GM23338 (cell line): Measurements from ENCODE around the gene IL1A. TPM values are rescaled to one million over a fixed set of nuclear protein-coding genes. Genes with fewer than 3 reads are reported as not detected.

Experiments used
- ATAC-seq: fragments of 200-7000 bp; cut with Tn5 transposase; 3 replicates; pipeline ENCODE4 v1.9.1; 2020
- DNase-seq: peaks from one replicate; pipeline ENCODE4 v3.0.0-alpha.2; 2015; ENCODE audit warnings: low spot score
- H2AFZ ChIP-seq: fragments of 200-600 bp; sonication (generic); 2 replicates; pipeline ENCODE4 v1.8.0; 2016; ENCODE audit warnings: antibody characterized with exemption, mild to moderate bottlenecking, moderate library complexity
- H3F3A ChIP-seq: fragments of 200-600 bp; sonication (generic); replicated peaks from 2 replicates; pipeline ENCODE4 v1.8.0; 2017; ENCODE audit warnings: antibody characterized with exemption, mixed run types, low read depth
- H3K27ac ChIP-seq: fragments of 200-600 bp; sonication (generic); 2 replicates; pipeline ENCODE4 v1.6.1; 2016; ENCODE audit warnings: low read depth
- H3K27me3 ChIP-seq: fragments of 200-600 bp; sonication (generic); 2 replicates; pipeline ENCODE4 v1.8.0; 2016; ENCODE audit warnings: mild to moderate bottlenecking, mixed run types, moderate library complexity; ENCODE audit not compliant: insufficient read depth
- H3K36me3 ChIP-seq: fragments of 200-600 bp; sonication (generic); 2 replicates; pipeline ENCODE4 v1.8.0; 2016; ENCODE audit warnings: mild to moderate bottlenecking; ENCODE audit not compliant: insufficient read depth
- H3K4me1 ChIP-seq: fragments of 200-600 bp; sonication (generic); 2 replicates; pipeline ENCODE4 v1.8.0; 2016; ENCODE audit warnings: mild to moderate bottlenecking, moderate library complexity; ENCODE audit not compliant: insufficient read depth
- H3K4me2 ChIP-seq: fragments of 200-600 bp; sonication (generic); 2 replicates; pipeline ENCODE4 v1.7.1; 2017; ENCODE audit warnings: mixed run types
- H3K4me3 ChIP-seq: fragments of 200-600 bp; sonication (generic); 2 replicates; pipeline ENCODE4 v1.6.1; 2016; ENCODE audit warnings: mixed run types
- H3K79me2 ChIP-seq: fragments of 200-600 bp; sonication (generic); replicated peaks from 2 replicates; pipeline ENCODE4 v1.8.0; 2017; ENCODE audit warnings: mild to moderate bottlenecking; ENCODE audit not compliant: insufficient read depth
- H3K9me2 ChIP-seq: fragments of 200-600 bp; sonication (generic); 2 replicates; pipeline ENCODE4 v1.8.0; 2017; ENCODE audit not compliant: insufficient read depth
- H4K20me1 ChIP-seq: fragments of 200-600 bp; sonication (generic); replicated peaks from 2 replicates; pipeline ENCODE4 v1.8.0; 2017; ENCODE audit warnings: mild to moderate bottlenecking; ENCODE audit not compliant: insufficient read depth
- H3K27ac Mint-ChIP-seq: 2 replicates; pipeline ENCODE4 v1.8.0; 2020; ENCODE audit warnings: inconsistent platforms, mild to moderate bottlenecking, moderate library complexity, mixed read lengths
- H3K27me3 Mint-ChIP-seq: 3 replicates; pipeline ENCODE4 v1.8.0; 2022; ENCODE audit warnings: low read depth, mild to moderate bottlenecking, moderate library complexity, mixed read lengths, inconsistent platforms; ENCODE audit not compliant: insufficient read depth, poor library complexity
- H3K36me3 Mint-ChIP-seq: 3 replicates; pipeline ENCODE4 v1.8.0; 2021; ENCODE audit warnings: low read depth, mild to moderate bottlenecking, inconsistent platforms, moderate library complexity, mixed read lengths
- H3K4me1 Mint-ChIP-seq: 3 replicates; pipeline ENCODE4 v1.8.0; 2020; ENCODE audit warnings: mild to moderate bottlenecking, inconsistent platforms, mixed read lengths
- H3K4me3 Mint-ChIP-seq: 3 replicates; pipeline ENCODE4 v1.8.0; 2021; ENCODE audit warnings: moderate library complexity, mild to moderate bottlenecking, inconsistent platforms, mixed read lengths
- H3K9me3 Mint-ChIP-seq: 3 replicates; pipeline ENCODE4 v1.8.0; 2020; ENCODE audit warnings: moderate library complexity, mild to moderate bottlenecking, inconsistent platforms, mixed read lengths
- CREB1 ChIP-seq: fragments of 250-450 bp; sonication (Bioruptor Pico); IDR thresholded peaks from 2 replicates; pipeline ENCODE4 v1.5.0; 2020; ENCODE audit warnings: low read depth, mild to moderate bottlenecking, moderate library complexity
- CTCF ChIP-seq, 2 experiments: fragments of 200-600 bp in 1 of 2; sonication (generic) in 1 of 2; conservative IDR thresholded peaks; 2 replicates each; pipeline versions ENCODE4 v1.5.1 to v1.6.1; 2016 to 2017; ENCODE audit warnings: antibody characterized with exemption in 2 of 2, low read depth in 2 of 2, mild to moderate bottlenecking in 2 of 2, moderate library complexity in 1 of 2
- EZH2 ChIP-seq: fragments of 200-600 bp; sonication (generic); IDR thresholded peaks from one replicate; pipeline ENCODE4 v1.8.0; 2017; ENCODE audit warnings: antibody characterized with exemption, mild to moderate bottlenecking, low read depth; ENCODE audit not compliant: unreplicated experiment
- EZH2phosphoT487 ChIP-seq: fragments of 200-600 bp; sonication (generic); IDR thresholded peaks from one replicate; pipeline ENCODE4 v1.8.1; 2018; ENCODE audit warnings: antibody characterized with exemption; ENCODE audit not compliant: unreplicated experiment
- JUNB ChIP-seq: IDR thresholded peaks from one replicate; pipeline ENCODE4 v1.6.1; 2016; ENCODE audit warnings: antibody characterized with exemption; ENCODE audit not compliant: unreplicated experiment
- NANOG ChIP-seq: IDR thresholded peaks from 2 replicates; pipeline ENCODE4 v1.6.1; 2016; ENCODE audit warnings: antibody characterized with exemption, borderline replicate concordance
- POLR2AphosphoS5 ChIP-seq: IDR thresholded peaks from 2 replicates; pipeline ENCODE4 v1.6.1; 2016; ENCODE audit warnings: antibody characterized with exemption, low read depth
- STAT1 ChIP-seq: IDR thresholded peaks from one replicate; pipeline ENCODE4 v1.6.1; 2016; ENCODE audit warnings: antibody characterized with exemption; ENCODE audit not compliant: unreplicated experiment
- ZNF331 ChIP-seq: fragments of 250-450 bp; sonication (Bioruptor Pico); IDR thresholded peaks from 2 replicates; pipeline ENCODE4 v1.5.0; 2020; ENCODE audit warnings: low read depth, mild to moderate bottlenecking, moderate library complexity
- ZNF462 ChIP-seq: fragments of 250-450 bp; sonication (Bioruptor Pico); IDR thresholded peaks from 2 replicates; pipeline ENCODE4 v1.5.0; 2020; ENCODE audit warnings: mild to moderate bottlenecking, moderate library complexity
- polyA plus RNA-seq: library from polyadenylated mRNA; unstranded; fragments of >200 nt; fragmentation: Nextera tagmentation; extraction: Ambion mirVana; gene quantifications from 2 replicates; pipeline ENCODE4 v1.2.1, GENCODE V29; 2016
- total RNA-seq: library from RNA; depleted of rRNA; stranded (reverse); fragments of >200 nt; shearing (Covaris generic); gene quantifications from 2 replicates; pipeline ENCODE4 v1.2.3, GENCODE V29; 2014
- TF ChIP-seq, protein P1 (sequence below): IDR thresholded peaks from 2 replicates; pipeline ENCODE4 v1.6.1; 2016; ENCODE audit warnings: antibody characterized with exemption

Gene IL1A
- total and polyA plus RNA-seq, 2 experiments from 2014 or later = 0.65 to 0.73 TPM

- ATAC-seq (no peak), DNase-seq (no peak)
- no peak overlapping the region for H3K27ac Mint-ChIP-seq
- no peaks in the 10 kb centered on the region for H3K36me3 Mint-ChIP-seq
- H3K4me1 Mint-ChIP-seq = peaks cover 8% of the 10 kb centered on the region
- Histone ChIP-seq H3K9me2 (no peaks in the 10 kb centered on the region), H3K79me2 (no peaks in the 10 kb centered on the region), H3F3A (no peaks in the 10 kb centered on the region), H3K36me3 (no peaks in the 10 kb centered on the region), H3K27ac (no peak overlapping the region), H3K27me3 (no peaks in the 10 kb centered on the region), H4K20me1 (no peaks in the 10 kb centered on the region), H3K4me1 (peaks cover 2% of the 10 kb centered on the region; the same call in 1 of the 2 replicates), H3K4me3 (no peak overlapping the region), H2AFZ (no peak overlapping the region), H3K4me2 (no peak overlapping the region)
- H3K27me3 Mint-ChIP-seq = no peaks in the 10 kb centered on the region
- H3K9me3 Mint-ChIP-seq = no peaks in the 10 kb centered on the region
- TF ChIP-seq POLR2AphosphoS5 = no peak
- TF ChIP-seq STAT1 = no peak
- TF ChIP-seq, protein P1, sequence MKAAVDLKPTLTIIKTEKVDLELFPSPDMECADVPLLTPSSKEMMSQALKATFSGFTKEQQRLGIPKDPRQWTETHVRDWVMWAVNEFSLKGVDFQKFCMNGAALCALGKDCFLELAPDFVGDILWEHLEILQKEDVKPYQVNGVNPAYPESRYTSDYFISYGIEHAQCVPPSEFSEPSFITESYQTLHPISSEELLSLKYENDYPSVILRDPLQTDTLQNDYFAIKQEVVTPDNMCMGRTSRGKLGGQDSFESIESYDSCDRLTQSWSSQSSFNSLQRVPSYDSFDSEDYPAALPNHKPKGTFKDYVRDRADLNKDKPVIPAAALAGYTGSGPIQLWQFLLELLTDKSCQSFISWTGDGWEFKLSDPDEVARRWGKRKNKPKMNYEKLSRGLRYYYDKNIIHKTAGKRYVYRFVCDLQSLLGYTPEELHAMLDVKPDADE = no peak
- no peak for TF ChIP-seq EZH2
- no peak for TF ChIP-seq CTCF (conservative IDR thresholded peaks at IDR 0.05; ENCODE audit: low read depth in 2 of 2)
- TF ChIP-seq EZH2phosphoT487 = no peak
- no peak for TF ChIP-seq CREB1 (CRISPR knock-in tag)
- TF ChIP-seq ZNF462 = no peak
- TF ChIP-seq JUNB = no peak
- TF ChIP-seq ZNF331 (CRISPR knock-in tag) = no peak
- no peak for TF ChIP-seq NANOG
- no peak overlapping the region for H3K4me3 Mint-ChIP-seq
These were observed 15.9 kb downstream of the IL1A start for GRCh38 chr2:112768432-112768831.
